Stimulated activated CD8-positive, alpha-beta memory T cell treated with anti-CD3 and anti-CD28 coated beads, Interleukin-12 subunit alpha, Interleukin-12 subunit beta, amount 100 ng/mL, for 24 hours (primary cell): ENCODE measurements around the gene COL5A2.

Experiments used
- DNase-seq: peaks from one replicate; pipeline ENCODE4 v3.0.0-alpha.2; 2020; ENCODE audit errors: extremely low read depth

The COL5A2 gene

GRCh38 chr2:189178726-189179569 lies 613 bp downstream of the COL5A2 start:
- no peak for DNase-seq

GRCh38 chr2:189178054-189178453 lies 1.5 kb downstream of the COL5A2 start:
- no peak for DNase-seq

DNA sequence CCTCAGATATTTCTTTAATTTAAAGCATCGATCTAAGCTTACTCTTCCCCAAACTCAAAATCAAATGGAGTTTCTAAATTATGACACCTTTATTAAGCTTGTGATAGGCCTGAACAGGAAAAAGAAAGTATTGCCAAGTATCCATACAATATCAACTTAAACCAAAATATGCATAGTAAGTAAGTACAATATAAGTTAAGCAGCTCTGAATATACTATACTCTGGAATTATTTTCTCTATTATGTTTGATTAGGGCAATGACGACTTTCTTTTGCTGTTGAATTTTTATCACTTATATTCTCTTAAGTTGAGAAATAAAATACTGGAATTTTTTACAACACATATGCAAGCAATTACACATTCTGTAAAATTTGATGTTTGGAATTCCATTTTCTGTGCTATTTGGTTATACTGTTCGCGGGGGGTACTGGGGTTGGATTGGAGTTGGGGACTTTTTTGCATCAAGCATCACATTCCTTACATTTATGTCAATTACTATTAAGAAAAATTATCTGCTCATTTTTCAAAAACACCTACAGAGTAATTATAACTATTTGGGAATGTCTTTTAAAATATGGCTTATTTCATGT lies 2.2 kb downstream of the COL5A2 start:
- no peak for DNase-seq

GRCh38 chr2:189176516-189176915 lies 3.0 kb downstream of the COL5A2 start:
- no peak for DNase-seq

- DNase-seq = no peak
Measured at GRCh38 chr2:189175869-189176433, 3.6 kb downstream of the COL5A2 start.

GRCh38 chr2:189171956-189172609 lies 7.5 kb downstream of the COL5A2 start:
- DNase-seq = no peak

- no peak for DNase-seq
Measured at GRCh38 chr2:189168856-189169499, 10.6 kb downstream of the COL5A2 start.

DNA sequence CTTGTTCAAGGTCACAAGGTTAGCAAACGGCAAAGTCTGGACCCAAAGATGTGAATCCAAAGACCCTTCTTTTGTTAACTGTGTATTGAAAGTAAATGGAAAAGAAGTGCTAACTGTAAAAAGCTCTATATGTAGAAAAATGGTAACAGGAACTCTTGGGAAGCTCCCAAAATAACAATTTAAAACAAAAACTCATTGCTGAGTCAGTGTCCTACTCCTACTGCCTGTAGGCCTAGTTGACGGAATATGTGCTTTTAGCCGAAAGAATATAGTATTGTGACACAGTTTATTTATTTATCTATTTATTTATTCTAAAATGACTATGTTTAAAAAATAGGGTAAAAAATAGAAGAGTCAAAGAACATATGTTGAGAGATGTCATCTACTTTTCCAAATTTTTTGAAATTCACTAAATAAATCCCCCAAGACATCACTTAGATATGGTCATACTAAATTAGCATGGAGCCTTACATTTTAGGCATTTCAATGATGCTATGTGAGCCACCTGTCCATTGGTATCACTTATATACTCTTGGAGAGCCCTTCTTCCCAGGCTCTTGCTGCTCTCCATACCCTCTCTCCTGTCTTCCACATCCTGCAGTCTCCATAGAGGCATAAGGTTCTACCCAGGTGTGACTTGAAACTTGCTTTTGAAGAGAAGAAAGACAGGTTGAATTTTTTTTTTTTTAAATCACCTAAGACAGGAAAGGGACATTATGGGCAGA lies 13.7 kb downstream of the COL5A2 start:
- DNase-seq = no peak

DNA sequence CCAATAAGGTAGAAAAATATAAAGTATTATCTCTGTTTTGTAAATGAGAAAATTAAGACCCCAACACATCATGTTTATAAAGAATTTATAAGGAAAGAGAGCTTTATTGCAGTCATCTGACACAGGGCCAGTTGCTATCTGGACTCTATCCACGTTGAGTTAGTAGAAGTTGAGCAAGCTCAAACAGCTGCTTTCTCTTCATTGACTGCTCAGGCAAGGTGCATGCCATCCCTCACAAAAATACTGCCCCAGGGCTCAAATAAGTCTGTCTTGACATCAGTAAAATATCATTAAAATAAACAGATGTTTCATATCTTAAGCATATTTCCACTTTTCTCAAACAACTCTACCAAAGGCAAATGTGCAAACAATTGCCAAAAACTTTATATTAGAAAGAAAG lies 14.8 kb downstream of the COL5A2 start:
- DNase-seq = no peak

- DNase-seq = no peak
Measured at GRCh38 chr2:189163889-189164288, 15.7 kb downstream of the COL5A2 start.

- no peak for DNase-seq
Measured at GRCh38 chr2:189162566-189162965, 17.0 kb downstream of the COL5A2 start.

GRCh38 chr2:189161894-189162293 lies 17.7 kb downstream of the COL5A2 start:
- DNase-seq = no peak

- DNase-seq = no peak
Measured at GRCh38 chr2:189159717-189160116, 19.8 kb downstream of the COL5A2 start.

DNA sequence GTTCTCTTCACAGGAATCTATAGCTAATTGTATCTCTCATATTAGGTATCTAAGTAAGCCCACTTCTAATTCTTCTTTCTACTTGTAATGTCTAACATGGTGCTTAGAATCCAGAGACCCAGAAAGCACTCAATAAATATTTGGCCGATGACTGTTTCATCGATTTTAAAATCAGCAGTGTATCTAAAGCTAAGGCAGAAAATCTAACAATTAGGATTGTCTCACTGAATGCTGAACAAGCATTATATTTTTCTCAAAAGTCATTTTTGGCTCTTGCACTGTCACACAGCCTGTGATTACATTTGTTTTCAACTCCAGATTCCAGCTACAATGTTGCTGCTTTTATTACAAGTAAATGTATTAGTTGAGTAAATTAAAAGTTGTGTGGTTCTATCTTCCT lies 20.3 kb downstream of the COL5A2 start:
- DNase-seq = no peak

DNA sequence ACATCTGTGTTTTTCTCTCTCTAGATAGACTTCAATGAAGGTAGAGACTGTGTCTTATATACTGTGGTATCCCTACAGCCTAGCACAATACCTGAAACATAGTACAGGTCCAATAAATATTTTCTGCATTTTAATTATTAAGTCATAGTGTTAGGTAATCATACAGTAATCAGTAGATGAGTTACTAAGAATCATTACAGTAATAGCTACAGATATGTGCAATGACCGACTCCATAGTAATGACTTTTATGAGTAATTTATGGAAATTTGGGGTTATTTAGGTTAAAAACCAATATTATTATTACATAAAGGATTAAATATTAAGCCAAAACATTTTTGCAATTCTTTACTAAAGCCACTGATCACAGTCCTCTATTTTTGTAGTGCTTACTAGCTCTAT lies 21.6 kb downstream of the COL5A2 start:
- DNase-seq = no peak

- DNase-seq = no peak
Measured at GRCh38 chr2:189157456-189157855, 22.1 kb downstream of the COL5A2 start.

DNA sequence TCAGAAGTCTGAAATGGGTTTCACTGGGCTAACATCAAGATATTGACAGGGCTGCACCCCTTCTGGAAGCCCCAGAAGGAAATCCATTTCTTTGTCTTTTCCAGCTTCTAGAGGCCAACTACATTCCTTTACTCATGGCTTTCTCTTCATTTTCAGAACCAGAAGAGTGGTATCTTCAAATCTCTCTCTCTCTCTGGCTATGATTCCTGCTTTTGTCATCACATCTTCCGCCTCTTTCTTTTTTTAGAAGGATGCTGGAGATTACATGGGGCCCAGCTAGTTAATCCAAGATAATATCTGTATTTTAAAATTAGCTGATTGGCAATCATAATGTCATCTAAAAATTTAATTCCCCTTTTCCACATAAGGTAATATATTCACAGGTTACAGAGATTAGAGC lies 23.8 kb downstream of the COL5A2 start:
- DNase-seq = no peak

DNA sequence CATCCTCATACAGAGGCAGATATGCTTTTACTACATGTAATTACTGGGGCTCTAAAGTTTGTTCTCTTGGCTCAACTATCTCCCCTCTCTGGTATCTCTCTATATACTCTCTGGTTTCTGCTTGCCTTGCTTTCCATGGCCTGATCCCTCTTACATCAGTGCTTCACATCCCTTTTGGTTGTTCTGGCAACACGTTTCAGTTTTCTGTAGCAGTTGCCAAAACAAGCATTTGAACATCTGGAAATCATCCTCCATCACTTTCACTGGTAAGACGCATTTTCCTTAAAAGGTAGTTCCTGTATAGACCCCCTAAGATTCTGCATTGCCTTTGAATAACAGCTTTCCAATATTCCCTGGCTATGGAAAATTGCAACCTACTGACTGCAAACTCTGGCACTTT lies 25.9 kb downstream of the COL5A2 start:
- DNase-seq = no peak

- no peak for DNase-seq
Measured at GRCh38 chr2:189152483-189152882, 27.1 kb downstream of the COL5A2 start.

DNA sequence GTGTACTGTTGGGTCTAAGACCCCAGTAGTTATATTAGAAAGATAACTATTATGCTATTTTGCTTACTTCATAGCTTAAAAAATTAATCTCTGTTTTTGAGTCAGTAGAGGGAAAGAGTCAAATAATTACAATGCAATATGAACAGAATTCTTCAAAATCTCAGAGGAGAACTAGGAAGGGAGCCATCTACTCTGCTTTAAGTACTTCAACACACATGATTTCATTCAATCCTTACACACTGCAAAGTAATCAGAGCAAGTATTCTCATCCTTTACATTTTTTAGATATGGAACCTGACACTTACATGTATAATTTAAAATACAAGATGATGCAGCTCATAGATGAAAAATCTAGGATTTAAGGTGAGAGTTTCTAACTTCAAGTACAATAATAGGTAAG lies 27.7 kb downstream of the COL5A2 start:
- no peak for DNase-seq

DNA sequence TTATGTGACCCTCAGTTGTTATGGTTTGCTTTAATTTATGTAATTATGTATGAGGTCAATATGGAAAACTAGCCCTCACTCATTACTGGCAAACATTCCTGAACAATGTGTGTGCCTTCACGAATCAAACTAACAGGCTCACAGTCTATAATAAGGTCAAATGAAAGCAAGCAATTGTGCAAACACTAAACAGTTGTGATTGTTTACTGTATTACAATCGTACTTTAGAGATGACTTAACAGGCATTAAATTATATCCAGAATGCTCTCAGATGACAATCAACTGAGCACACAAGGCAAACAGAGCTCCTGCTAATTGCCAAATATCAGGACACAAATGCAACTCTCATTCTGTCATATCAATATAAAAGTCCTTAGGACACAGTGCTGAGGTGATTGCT lies 29.5 kb downstream of the COL5A2 start:
- DNase-seq = no peak

- DNase-seq = no peak
Measured at GRCh38 chr2:189147989-189148388, 31.6 kb downstream of the COL5A2 start.
